SHP77 (cell line): Measurements from ENCODE around the gene KLK13.

Experiments
- DNase-seq, 2 experiments: peaks; one replicate each; lab custom pipeline; 2025; lab: John Stamatoyannopoulos, UW

The KLK13 gene

DNA sequence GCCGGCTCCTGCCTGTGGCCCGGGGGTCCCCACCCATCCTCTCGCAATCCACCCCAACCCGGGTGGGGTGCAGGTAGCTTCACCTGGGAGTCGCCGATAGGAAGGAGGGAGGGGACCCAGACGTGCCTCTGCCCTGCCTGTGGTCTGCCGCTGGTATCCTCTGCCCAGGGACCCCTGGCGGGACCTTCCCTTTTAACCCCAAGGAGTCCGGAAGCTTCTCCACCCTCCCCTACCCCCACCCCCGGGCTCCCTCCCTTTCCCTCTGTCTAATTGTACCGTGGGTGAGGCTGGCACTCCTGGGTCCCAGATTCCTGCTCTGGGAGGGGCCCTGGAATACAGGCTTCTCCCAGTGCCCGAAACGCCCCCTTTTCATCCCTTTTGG lies 45.4 kb downstream of the KLK13 start, which contains the start of gene KLK10:
Gene KLK10 (minus strand): TSS at position 166 of the 382 bp plus-strand sequence. CDS start 579 bp downstream, outside the sequence.
- DNase-seq, result no peak

DNA sequence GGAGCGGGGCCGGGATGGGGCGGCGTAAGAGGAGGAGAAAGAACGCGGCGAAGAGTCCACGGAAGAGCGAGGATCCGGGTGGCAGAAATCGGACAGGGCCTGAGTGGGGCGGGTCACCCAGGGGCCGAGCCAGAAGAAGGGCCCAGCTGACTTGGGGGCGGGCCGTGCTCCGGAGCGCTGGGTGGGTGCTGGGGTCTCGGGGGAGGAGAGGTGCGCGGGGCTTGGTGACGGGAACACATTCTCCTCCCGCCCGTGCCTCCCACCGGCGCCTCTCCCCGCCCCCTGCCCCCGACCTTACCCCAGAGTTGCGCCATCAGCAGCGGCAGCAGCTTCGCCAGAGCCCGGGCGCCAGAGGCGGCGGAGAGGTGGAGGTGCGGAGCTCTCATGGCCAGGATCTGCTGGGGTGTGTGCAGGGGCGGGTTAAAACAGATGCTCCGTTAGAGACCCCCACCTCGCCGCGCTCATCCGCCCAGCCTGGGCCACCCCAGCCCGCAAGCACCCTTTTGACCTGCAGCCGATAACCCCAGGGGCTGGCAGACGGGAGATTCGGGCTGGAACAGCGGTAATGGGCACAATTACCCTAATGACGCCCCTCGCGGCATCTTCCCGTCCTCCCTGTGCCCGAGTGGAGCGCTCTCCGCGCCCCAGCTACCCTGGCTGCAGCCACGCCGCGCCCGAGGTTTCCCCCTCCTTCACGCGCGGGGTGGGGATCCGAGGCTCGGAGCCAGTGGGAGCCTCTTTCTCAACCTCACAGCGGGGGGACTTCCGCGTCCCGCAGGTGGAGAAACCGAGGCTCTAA lies 45.9 kb downstream of the KLK13 start:
- no peak for DNase-seq

DNA sequence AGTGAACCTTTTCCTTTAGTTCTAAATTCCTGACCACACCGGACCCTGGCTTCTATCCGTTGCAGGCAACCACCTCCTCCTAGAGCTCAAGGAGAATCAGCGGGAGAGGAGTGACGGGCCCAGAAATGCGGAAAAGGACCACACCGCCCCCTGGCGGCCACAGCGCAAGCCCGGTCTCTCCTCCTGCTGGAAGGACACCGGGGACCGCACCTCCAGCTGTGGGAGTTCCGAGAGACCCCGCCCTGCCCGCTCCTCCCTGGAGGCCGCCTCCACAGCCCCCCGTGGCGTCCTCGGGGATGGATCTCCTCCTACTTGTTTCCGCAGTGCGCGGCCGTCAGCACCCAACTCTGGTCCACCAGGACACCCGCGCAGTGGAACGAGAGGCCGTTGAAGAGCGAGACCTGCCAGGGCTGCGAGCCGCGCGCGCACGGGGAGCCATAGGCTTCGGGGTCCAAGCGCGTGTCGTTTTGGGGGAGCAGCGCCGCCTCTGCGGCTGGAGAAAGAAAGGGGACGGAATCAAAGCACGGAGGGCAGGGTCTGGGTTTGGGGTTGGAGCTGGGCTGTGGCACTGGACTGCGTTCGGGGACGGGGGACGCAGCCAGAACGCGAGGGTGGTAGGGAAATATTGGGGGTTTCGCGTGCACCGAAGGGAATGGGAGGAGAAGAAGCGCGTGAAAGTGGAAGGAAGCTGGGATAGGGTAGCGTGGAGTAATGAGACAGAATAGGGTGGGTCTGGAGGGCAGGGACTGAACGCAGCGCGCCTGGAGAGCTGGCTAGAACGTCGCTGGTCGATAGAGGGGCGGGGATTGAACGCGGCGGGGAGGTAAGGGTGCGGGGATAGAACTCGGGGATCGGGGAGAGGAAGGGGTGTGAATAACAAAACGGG lies 47.9 kb downstream of the KLK13 start:
- DNase-seq, result peak; percentile 27 to 31

DNA sequence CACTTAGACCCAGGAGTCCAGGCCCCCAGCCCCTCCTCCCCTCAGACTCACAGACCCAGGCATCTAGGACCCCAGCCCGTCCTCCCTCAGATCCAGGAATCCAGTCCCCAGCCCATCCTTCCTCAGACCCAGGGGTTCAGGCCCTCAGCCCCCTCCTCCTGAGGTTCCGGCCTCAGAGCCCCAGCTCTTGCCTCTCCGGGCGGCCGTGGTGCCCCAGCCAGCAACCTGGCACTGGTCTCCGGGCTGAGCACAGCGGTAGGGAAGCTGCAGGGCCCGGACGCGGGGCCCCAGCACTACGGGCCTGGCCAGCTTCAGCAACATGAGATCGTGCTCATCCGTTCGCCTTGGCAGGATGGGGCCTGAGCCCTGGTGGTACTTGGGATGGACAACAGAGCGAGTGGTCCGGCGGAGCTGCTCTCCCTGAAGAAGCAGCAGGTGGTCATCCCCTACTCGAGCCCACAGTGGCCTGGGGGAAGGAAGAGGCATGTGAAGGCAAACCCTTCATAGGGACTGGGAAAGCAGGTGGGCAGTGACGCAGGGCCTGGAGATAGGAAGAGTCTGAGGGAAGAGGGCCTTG lies 49.1 kb downstream of the KLK13 start:
- DNase-seq, result no peak

DNA sequence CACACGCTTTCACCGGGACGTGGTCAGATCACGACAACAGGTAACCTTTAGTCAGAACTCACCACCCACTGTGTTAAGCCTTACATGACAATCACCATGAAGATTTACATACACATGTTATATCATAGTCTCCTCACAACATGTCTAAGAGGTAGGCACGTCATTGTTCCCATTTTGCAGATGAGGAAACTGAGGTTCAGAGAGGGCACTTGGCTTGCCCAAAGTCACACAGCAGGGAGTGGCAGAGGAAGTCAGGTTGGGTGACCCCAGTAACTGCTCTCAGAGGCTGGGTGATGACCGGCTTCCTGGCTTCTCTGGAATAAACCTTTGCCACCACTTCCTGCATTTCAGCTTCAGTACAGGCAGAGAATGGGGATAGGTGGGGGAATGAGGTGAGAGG lies 50.6 kb downstream of the KLK13 start:
- DNase-seq, result no peak

DNA sequence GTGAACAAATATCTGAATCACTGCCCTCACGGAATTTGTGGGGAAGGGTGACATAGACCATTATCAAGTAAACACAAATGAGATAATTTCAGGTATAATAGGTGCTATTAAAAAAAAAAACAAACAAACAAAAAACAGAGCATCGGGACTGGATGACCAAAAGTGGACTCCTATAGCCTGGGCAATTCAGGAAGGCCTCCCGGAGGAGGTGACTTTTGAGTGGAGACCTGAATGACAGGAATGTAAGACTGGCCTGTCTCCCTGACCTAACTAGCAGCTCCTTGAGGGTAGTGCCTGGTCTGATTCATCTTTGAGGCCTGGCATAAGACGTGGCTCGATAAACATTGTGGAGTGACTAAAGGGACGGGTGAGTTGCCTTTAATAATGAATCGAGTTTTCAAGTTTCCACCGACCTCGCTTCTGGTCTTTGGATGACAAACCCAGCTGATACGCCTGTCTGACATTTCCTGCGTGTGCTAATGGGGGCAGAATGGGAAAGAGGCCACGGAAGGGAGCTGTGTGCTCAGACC lies 52.2 kb downstream of the KLK13 start:
- DNase-seq, result no peak

DNA sequence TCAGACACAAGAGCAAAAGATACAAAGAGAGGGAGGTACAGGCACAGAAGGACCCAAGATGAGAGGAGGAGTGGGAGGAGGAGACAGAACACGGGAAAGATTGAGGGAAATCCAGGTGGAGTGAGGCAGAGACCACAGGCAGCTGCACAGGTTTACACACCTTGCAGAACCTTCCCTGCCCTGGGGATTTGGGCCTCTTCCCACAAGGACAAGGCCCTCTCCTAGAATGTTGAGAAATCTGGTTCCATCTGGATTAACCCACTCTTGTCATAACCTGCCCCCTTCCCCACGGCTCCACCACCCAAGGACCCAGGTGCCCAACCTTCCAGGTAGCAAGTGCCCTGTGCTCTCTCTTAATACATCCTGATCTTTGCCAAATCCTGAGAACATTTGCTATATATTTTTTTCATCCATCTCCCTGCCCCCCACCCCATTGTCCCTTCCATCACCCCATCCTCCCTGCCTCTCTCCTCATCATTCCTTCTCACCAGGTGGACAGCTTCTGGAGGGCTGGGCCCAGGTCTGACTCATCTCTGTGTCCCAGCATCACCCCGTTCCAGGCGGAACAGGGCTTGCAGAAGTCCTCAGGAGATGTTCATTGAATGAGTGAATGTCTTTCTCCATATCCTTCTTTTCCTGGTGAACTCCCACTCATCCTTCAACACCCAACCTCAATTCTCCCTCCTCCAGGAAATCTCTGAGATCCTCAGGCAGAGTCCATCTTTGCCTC lies 54.7 kb downstream of the KLK13 start:
- DNase-seq, result no peak

DNA sequence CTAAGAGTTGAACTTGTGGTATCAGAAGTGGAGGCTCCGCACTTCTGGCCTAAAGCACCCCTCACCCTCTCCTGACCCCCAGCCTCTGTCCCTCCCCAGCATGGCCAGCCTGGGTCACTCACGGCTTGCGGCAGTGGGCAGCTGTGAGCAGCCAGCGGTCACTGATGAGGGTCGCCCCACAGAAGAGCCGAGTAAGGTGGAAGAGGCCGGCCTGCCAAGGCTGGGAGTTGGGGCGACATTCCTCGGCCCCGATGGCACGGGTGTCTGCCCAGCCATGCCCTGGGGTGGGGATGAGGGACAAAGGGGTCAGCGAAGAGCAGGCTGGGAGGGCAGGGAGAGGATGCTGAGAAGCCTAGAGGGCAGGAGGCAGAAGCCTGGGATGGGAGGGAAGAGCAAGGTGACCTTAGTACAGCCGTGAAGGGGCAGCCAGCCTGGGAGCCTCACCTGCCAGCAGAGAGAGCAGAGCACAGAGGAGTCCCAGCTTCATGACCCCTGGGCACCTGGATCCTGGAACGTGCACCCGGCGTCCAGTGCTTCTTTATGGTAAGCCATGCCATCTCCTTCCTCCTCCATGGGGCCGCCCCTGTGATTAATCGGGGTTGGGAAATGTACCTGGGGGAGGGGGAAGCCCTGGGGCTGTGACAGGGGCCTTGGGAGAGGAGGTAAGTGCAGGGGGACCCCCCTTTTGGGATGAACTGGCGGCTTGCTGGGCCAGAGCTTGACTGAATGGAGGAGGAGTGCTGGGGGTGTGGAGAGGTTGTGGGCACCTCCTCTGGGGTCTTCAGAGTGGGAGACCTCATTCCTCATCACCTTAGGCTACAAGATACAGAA lies 55.6 kb downstream of the KLK13 start:
- DNase-seq, result no peak

DNA sequence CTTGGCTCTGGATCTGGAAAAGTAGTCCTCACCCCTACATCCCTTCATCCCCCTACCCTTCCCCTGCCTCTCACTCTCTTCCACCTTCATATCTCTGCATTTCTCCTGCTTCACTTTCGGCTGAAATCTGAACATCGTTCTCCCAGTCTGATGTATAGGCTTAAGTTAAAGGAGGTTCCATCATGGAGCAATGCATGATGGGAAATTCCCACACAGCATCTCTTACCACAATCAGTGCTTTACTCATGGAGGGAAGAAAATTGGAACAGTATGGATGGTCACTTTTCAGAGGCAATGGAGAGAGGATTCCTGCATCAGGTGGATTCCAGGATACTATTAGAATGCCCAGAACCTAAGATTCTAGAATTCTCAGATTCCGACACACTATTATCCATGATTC lies 57.4 kb downstream of the KLK13 start:
- no peak for DNase-seq

DNA sequence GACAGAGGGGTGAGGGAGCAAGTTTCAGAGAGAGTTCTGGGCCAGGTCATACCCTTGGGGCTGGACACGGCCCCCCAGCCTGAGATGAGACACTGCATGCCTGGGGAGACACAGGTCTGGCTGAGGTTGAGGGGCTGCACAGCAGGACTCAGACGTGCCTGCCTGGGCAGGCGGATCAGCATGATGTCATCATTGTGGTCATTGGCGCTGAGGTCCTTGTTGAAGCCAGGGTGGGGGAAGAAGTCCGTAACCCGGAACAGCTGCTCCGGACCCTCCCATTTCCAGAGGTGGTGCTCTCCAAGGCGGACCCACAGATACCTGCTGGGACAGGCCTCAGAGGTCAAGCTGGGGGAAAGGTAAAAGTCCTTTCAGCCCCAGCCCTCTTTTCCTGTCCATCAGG lies 58.5 kb downstream of the KLK13 start:
- DNase-seq, result no peak
